Endothelial cell (in vitro differentiated cells): ENCODE results near the gene WDR1. TPM values are rescaled to one million over a fixed set of nuclear protein-coding genes. Genes with fewer than 3 reads are reported as not detected.
"Not testable (repeated sequence)": the region's sequence is repeated elsewhere in the genome, so short reads cannot be mapped to it uniquely, and the experiment has no call there.

Source experiments
- DNase-seq: peaks from one replicate; pipeline ENCODE4 v3.0.0; 2021; ENCODE audit warnings: low spot score
- H3K27ac Mint-ChIP-seq: one replicate; pipeline ENCODE4 v1.8.0; 2021; ENCODE audit warnings: mixed read lengths, inconsistent platforms; ENCODE audit not compliant: unreplicated experiment
- H3K27me3 Mint-ChIP-seq: one replicate; pipeline ENCODE4 v1.8.0; 2021; ENCODE audit warnings: mild to moderate bottlenecking, moderate library complexity, mixed read lengths, inconsistent platforms; ENCODE audit not compliant: unreplicated experiment
- H3K36me3 Mint-ChIP-seq: one replicate; pipeline ENCODE4 v1.8.0; 2021; ENCODE audit warnings: mild to moderate bottlenecking, low read depth, mixed read lengths, inconsistent platforms; ENCODE audit not compliant: unreplicated experiment
- H3K4me1 Mint-ChIP-seq: one replicate; pipeline ENCODE4 v1.8.0; 2021; ENCODE audit warnings: mild to moderate bottlenecking, mixed read lengths, inconsistent platforms; ENCODE audit not compliant: unreplicated experiment
- H3K4me3 Mint-ChIP-seq: one replicate; pipeline ENCODE4 v1.8.0; 2021; ENCODE audit warnings: mild to moderate bottlenecking, mixed read lengths, inconsistent platforms; ENCODE audit not compliant: unreplicated experiment
- H3K9me3 Mint-ChIP-seq: one replicate; pipeline ENCODE4 v1.8.0; 2021; ENCODE audit warnings: mixed read lengths, inconsistent platforms; ENCODE audit not compliant: unreplicated experiment
- total RNA-seq: library from RNA; stranded (reverse); fragmentation: NEBNext Ultra II Directional; extraction: Animal tissue kit (Norgen Biotek cat#: 25700); gene quantifications from one replicate; pipeline ENCODE4 v1.2.1, GENCODE V29; 2021; ENCODE audit not compliant: unreplicated experiment
- TF ChIP-seq, protein P1 (sequence below): fragments of 200-600 bp; sonication (generic); IDR thresholded peaks from one replicate; pipeline ENCODE4 v1.5.0; 2021; ENCODE audit warnings: antibody characterized with exemption; ENCODE audit not compliant: unreplicated experiment

The WDR1 gene
- total RNA-seq, 1 donor from 2014 or later: 501 TPM

GRCh38 chr4:10129196-10130177 is 12.9 kb upstream of the WDR1 start:
- no peak for DNase-seq
- no peak overlapping the region for H3K27ac Mint-ChIP-seq
- H3K4me1 Mint-ChIP-seq: no peaks in the 10 kb centered on the region
- H3K4me3 Mint-ChIP-seq: no peak overlapping the region
- H3K36me3 Mint-ChIP-seq: no peaks in the 10 kb centered on the region
- no peaks in the 10 kb centered on the region for H3K27me3 Mint-ChIP-seq
- H3K9me3 Mint-ChIP-seq: no peaks in the 10 kb centered on the region
- TF ChIP-seq, protein P1, sequence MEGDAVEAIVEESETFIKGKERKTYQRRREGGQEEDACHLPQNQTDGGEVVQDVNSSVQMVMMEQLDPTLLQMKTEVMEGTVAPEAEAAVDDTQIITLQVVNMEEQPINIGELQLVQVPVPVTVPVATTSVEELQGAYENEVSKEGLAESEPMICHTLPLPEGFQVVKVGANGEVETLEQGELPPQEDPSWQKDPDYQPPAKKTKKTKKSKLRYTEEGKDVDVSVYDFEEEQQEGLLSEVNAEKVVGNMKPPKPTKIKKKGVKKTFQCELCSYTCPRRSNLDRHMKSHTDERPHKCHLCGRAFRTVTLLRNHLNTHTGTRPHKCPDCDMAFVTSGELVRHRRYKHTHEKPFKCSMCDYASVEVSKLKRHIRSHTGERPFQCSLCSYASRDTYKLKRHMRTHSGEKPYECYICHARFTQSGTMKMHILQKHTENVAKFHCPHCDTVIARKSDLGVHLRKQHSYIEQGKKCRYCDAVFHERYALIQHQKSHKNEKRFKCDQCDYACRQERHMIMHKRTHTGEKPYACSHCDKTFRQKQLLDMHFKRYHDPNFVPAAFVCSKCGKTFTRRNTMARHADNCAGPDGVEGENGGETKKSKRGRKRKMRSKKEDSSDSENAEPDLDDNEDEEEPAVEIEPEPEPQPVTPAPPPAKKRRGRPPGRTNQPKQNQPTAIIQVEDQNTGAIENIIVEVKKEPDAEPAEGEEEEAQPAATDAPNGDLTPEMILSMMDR: no peak

GRCh38 chr4:10128761-10129160 is 12.2 kb upstream of the WDR1 start:
- Mint-ChIP-seq H3K4me3 (no peak overlapping the region), H3K27me3 (no peaks in the 10 kb centered on the region), H3K4me1 (peaks cover under 1% of the 10 kb centered on the region), H3K27ac (no peak overlapping the region), H3K9me3 (no peaks in the 10 kb centered on the region), H3K36me3 (no peaks in the 10 kb centered on the region)
- no peak for DNase-seq
- TF ChIP-seq, protein P1: no peak

- not testable (repeated sequence) for H3K36me3 Mint-ChIP-seq, H3K4me3 Mint-ChIP-seq, H3K9me3 Mint-ChIP-seq, H3K27ac Mint-ChIP-seq, H3K4me1 Mint-ChIP-seq, H3K27me3 Mint-ChIP-seq, DNase-seq
These were observed 10.9 kb upstream of the WDR1 start for GRCh38 chr4:10127531-10127930.

- peaks cover 10% of the 10 kb centered on the region for H3K4me1 Mint-ChIP-seq
- H3K9me3 Mint-ChIP-seq: no peaks in the 10 kb centered on the region
- H3K27ac Mint-ChIP-seq: no peak overlapping the region
- no peak overlapping the region for H3K4me3 Mint-ChIP-seq
- H3K36me3 Mint-ChIP-seq: no peaks in the 10 kb centered on the region
- H3K27me3 Mint-ChIP-seq: peaks cover 8% of the 10 kb centered on the region
- no peak for DNase-seq
- TF ChIP-seq, protein P1: no peak
These were observed 7.8 kb upstream of the WDR1 start for GRCh38 chr4:10124167-10124930.

GRCh38 chr4:10123227-10124101 is 6.9 kb upstream of the WDR1 start:
- H3K27ac Mint-ChIP-seq: peak overlapping the region; percentile 64
- DNase-seq: peak; percentile 41
- TF ChIP-seq, protein P1: no peak
- H3K4me1 Mint-ChIP-seq: peaks cover 17% of the 10 kb centered on the region
- H3K36me3 Mint-ChIP-seq: peaks cover 2% of the 10 kb centered on the region
- H3K4me3 Mint-ChIP-seq: no peak overlapping the region
- no peaks in the 10 kb centered on the region for H3K9me3 Mint-ChIP-seq
- peaks cover 9% of the 10 kb centered on the region for H3K27me3 Mint-ChIP-seq
